Sigmoid colon (tissue), 7 donors: Measurements from ENCODE around the gene ASTN1. TPM values are rescaled to one million over a fixed set of nuclear protein-coding genes. Genes with fewer than 3 reads are reported as not detected.

ENCODE experiments used
- DNase-seq: peaks from one replicate; pipeline ENCODE4 v3.0.0-alpha.2; 2019
- H3K27ac ChIP-seq, 4 donors: fragments of 200-600 bp; sonication (generic); one replicate each; pipeline ENCODE4 v1.5.1; 2016 to 2019; ENCODE audit warnings: mild to moderate bottlenecking in 1 of 4
- H3K27me3 ChIP-seq, 3 donors: fragments of 200-600 bp; sonication (generic); one replicate each; pipeline ENCODE4 v1.5.1; 2019; ENCODE audit warnings: mild to moderate bottlenecking in 1 of 3
- H3K36me3 ChIP-seq, 4 donors: fragments of 200-600 bp; sonication (generic); one replicate each; pipeline ENCODE4 v1.5.1; 2016 to 2019
- H3K4me1 ChIP-seq, 4 donors: fragments of 200-600 bp; sonication (generic); one replicate each; pipeline ENCODE4 v1.5.1; 2017 to 2019
- H3K4me3 ChIP-seq, 4 donors: fragments of 200-600 bp; sonication (generic); one replicate each; pipeline ENCODE4 v1.5.1; 2017 to 2019; ENCODE audit warnings: mild to moderate bottlenecking in 2 of 4, moderate library complexity in 1 of 4
- H3K9me3 ChIP-seq, 4 donors: fragments of 200-600 bp in 3 of 4; sonication (generic) in 3 of 4; one replicate each; pipeline versions ENCODE4 v1.5.1 to v1.6.1; 2013 to 2019
- CTCF ChIP-seq, 4 experiments: fragments of 450-650 bp in 3 of 4; fragments of 200-600 bp in 1 of 4; IDR thresholded peaks; one replicate each; pipeline ENCODE4 v1.5.1; 2016 to 2019; ENCODE audit warnings: antibody characterized with exemption in 4 of 4, mild to moderate bottlenecking in 3 of 4, moderate library complexity in 2 of 4
- EP300 ChIP-seq, 4 donors: sonication (generic); formaldehyde crosslinking; IDR thresholded peaks; one replicate each; pipeline ENCODE4 v1.6.1; 2017; ENCODE audit warnings: antibody characterized with exemption in 4 of 4
- POLR2A ChIP-seq, 2 donors: fragments of 450-650 bp; IDR thresholded peaks; one replicate each; pipeline ENCODE4 v1.6.1; 2016; ENCODE audit warnings: antibody characterized with exemption in 2 of 2, mild to moderate bottlenecking in 2 of 2, moderate library complexity in 2 of 2
- POLR2AphosphoS5 ChIP-seq, 4 donors: sonication (generic); formaldehyde crosslinking; IDR thresholded peaks; one replicate each; pipeline ENCODE4 v1.6.1; 2017; ENCODE audit warnings: antibody characterized with exemption in 4 of 4
- WGBS, 2 donors: extraction: QIAGEN DNeasy Blood & Tissue Kit; methylation state at CpG; one replicate each; pipeline ENCODE4 v1.1.7; 2013; 5-methylcytosine and 5-hydroxymethylcytosine counted together
- intact Hi-C: fragments of 100-400 bp; cut with DNase I; formaldehyde crosslinking; loops from one replicate; pipeline ENCODE4 v1.15.1; 2023
- polyA plus RNA-seq, 3 donors: library from polyadenylated mRNA; stranded (reverse); fragments of 200-250 nt; gene quantifications; one replicate each; pipeline ENCODE4 v1.2.3, GENCODE V29; 2013
- total RNA-seq, 4 donors: library from RNA; depleted of rRNA; stranded (reverse); fragments of >200 nt; gene quantifications; one replicate each; pipeline ENCODE4 v1.1.0, GENCODE V29; 2016
- donor health status: healthy with polysubstance abuse.
- donor health status: Bipolar disorder and iron deficiency.
- donor health status: healthy.

Gene ASTN1
- total and polyA plus RNA-seq, 7 donors: 0.49 to 2.2 (median 1.4) TPM; not detected in 2

GRCh38 chr1:177048314-177049069 lies 116.0 kb downstream of the ASTN1 start:
- Histone ChIP-seq H3K36me3 (no peaks in the 10 kb centered on the region), H3K9me3 (no peaks in the 10 kb centered on the region), H3K27ac (no peak overlapping the region), H3K4me1 (no peaks in the 10 kb centered on the region), H3K27me3 (no peaks in the 10 kb centered on the region), H3K4me3 (no peak overlapping the region)
- WGBS, 2 donors: 59 to 67% methylated on average over 4 of the region's 4 CpGs
- TF ChIP-seq EP300 (IDR thresholded peaks at IDR 0.05) (no peak), POLR2AphosphoS5 (IDR thresholded peaks at IDR 0.05) (no peak), CTCF (IDR thresholded peaks at IDR 0.05) (no peak), POLR2A (IDR thresholded peaks at IDR 0.05) (no peak)
- DNase-seq: no peak
- intact Hi-C loops: no loop called here

GRCh38 chr1:177045151-177045550 lies 119.4 kb downstream of the ASTN1 start:
- no peak overlapping the region for H3K27ac ChIP-seq
- H3K4me3 ChIP-seq: no peak overlapping the region

GRCh38 chr1:177044390-177044789 lies 120.1 kb downstream of the ASTN1 start:
- H3K4me1 ChIP-seq: no peaks in the 10 kb centered on the region
- TF ChIP-seq POLR2A (IDR thresholded peaks at IDR 0.05) (no peak), EP300 (IDR thresholded peaks at IDR 0.05) (no peak), POLR2AphosphoS5 (IDR thresholded peaks at IDR 0.05) (no peak), CTCF (IDR thresholded peaks at IDR 0.05) (no peak)
- DNase-seq: no peak
- no peak overlapping the region for H3K4me3 ChIP-seq
- 74 to 80% methylated on average over 8 of the region's 8 CpGs for WGBS, 2 donors
- intact Hi-C loops: no loop called here
- H3K27ac ChIP-seq: no peak overlapping the region
- H3K36me3 ChIP-seq: no peaks in the 10 kb centered on the region
- no peaks in the 10 kb centered on the region for H3K9me3 ChIP-seq
- H3K27me3 ChIP-seq: no peaks in the 10 kb centered on the region

More at GRCh38 chr1:177045151-177045550, 119.4 kb downstream of the ASTN1 start:
- WGBS, 2 donors: 65 to 68% methylated on average over 3 of the region's 3 CpGs
- Histone ChIP-seq H3K9me3 (no peaks in the 10 kb centered on the region), H3K36me3 (no peaks in the 10 kb centered on the region), H3K4me1 (no peaks in the 10 kb centered on the region), H3K27me3 (no peaks in the 10 kb centered on the region)
- intact Hi-C loops: no loop called here
- TF ChIP-seq CTCF (IDR thresholded peaks at IDR 0.05): no peak
- no peak for TF ChIP-seq EP300 (IDR thresholded peaks at IDR 0.05)
- TF ChIP-seq POLR2AphosphoS5 (IDR thresholded peaks at IDR 0.05): no peak
- no peak for TF ChIP-seq POLR2A (IDR thresholded peaks at IDR 0.05)
- DNase-seq: no peak

- TF ChIP-seq CTCF (IDR thresholded peaks at IDR 0.05) (no peak), POLR2AphosphoS5 (IDR thresholded peaks at IDR 0.05) (no peak), POLR2A (IDR thresholded peaks at IDR 0.05) (no peak), EP300 (IDR thresholded peaks at IDR 0.05) (no peak)
- Histone ChIP-seq H3K4me1 (no peaks in the 10 kb centered on the region), H3K27me3 (no peaks in the 10 kb centered on the region), H3K36me3 (no peaks in the 10 kb centered on the region), H3K4me3 (no peak overlapping the region), H3K9me3 (no peaks in the 10 kb centered on the region), H3K27ac (no peak overlapping the region)
- intact Hi-C loops: no loop called here
- 77 to 89% methylated on average over 5 of the region's 5 CpGs for WGBS, 2 donors
- DNase-seq: no peak
Measured at GRCh38 chr1:177043597-177043996, 120.9 kb downstream of the ASTN1 start.

GRCh38 chr1:177035586-177035985 lies 128.9 kb downstream of the ASTN1 start:
- H3K27me3 ChIP-seq: no peaks in the 10 kb centered on the region
- no peak overlapping the region for H3K27ac ChIP-seq
- H3K4me3 ChIP-seq: no peak overlapping the region
- H3K9me3 ChIP-seq: no peaks in the 10 kb centered on the region
- TF ChIP-seq POLR2A (IDR thresholded peaks at IDR 0.05) (no peak), EP300 (IDR thresholded peaks at IDR 0.05) (no peak), POLR2AphosphoS5 (IDR thresholded peaks at IDR 0.05) (no peak)
- no peak for DNase-seq
- H3K4me1 ChIP-seq: no peaks in the 10 kb centered on the region
- intact Hi-C loops: no loop called here
- no peaks in the 10 kb centered on the region for H3K36me3 ChIP-seq
